Keratinocyte (primary cell): ENCODE results near the gene SIPA1L3. TPM values are rescaled to one million over a fixed set of nuclear protein-coding genes. Genes with fewer than 3 reads are reported as not detected.

Source experiments
- DNase-seq: peaks from one replicate; pipeline ENCODE4 v3.0.0-alpha.2; 2011; ENCODE audit warnings: low read depth, missing footprints, low spot score
- FAIRE-seq: peaks from 2 replicates; lab custom pipeline; 2011; peaks lifted over from hg19 to GRCh38; lab: Jason Lieb, UNC
- H2AFZ ChIP-seq: 2 replicates; pipeline ENCODE4 v1.6.0; 2012; ENCODE audit warnings: low read length, control low read depth, inconsistent platforms; ENCODE audit not compliant: control insufficient read depth
- H3K27ac ChIP-seq: 2 replicates; pipeline ENCODE4 v1.5.1; 2011; ENCODE audit warnings: low read length; ENCODE audit not compliant: control insufficient read depth, insufficient read depth
- H3K27me3 ChIP-seq: 3 replicates; pipeline ENCODE4 v1.6.0; 2011; ENCODE audit warnings: low read length; ENCODE audit not compliant: control insufficient read depth, insufficient read depth; ENCODE audit errors: extremely low read depth
- H3K36me3 ChIP-seq, 2 experiments: 2 replicates in 1 of 2; 3 replicates in 1 of 2; pipeline ENCODE4 v1.5.1; 2011; ENCODE audit warnings: low read length in 2 of 2, mild to moderate bottlenecking in 1 of 2; ENCODE audit not compliant: control insufficient read depth in 2 of 2, insufficient read depth in 2 of 2; ENCODE audit errors: extremely low read depth in 1 of 2
- H3K4me1 ChIP-seq: 3 replicates; pipeline ENCODE4 v1.5.1; 2011; ENCODE audit warnings: low read length; ENCODE audit not compliant: control insufficient read depth, insufficient read depth; ENCODE audit errors: extremely low read depth
- H3K4me2 ChIP-seq: 3 replicates; pipeline ENCODE4 v1.6.0; 2011; ENCODE audit warnings: low read depth, low read length; ENCODE audit not compliant: control insufficient read depth, insufficient read depth; ENCODE audit errors: extremely low read depth
- H3K4me3 ChIP-seq, 3 experiments: fragments of 200-600 bp in 1 of 3; sonication (generic) in 1 of 3; 2 replicates in 2 of 3; 3 replicates in 1 of 3; pipeline ENCODE4 v1.5.1; 2011 to 2016; ENCODE audit warnings: low read length in 3 of 3, mild to moderate bottlenecking in 3 of 3, control low read depth in 2 of 3, inconsistent platforms in 1 of 3, low read depth in 1 of 3, mixed read lengths in 1 of 3, mixed run types in 1 of 3, moderate library complexity in 1 of 3; ENCODE audit not compliant: control insufficient read depth in 2 of 3, insufficient read depth in 2 of 3; ENCODE audit errors: extremely low read depth in 1 of 3
- H3K79me2 ChIP-seq: 2 replicates; pipeline ENCODE4 v1.6.0; 2012; ENCODE audit warnings: low read length; ENCODE audit not compliant: control insufficient read depth, insufficient read depth
- H3K9ac ChIP-seq: 3 replicates; pipeline ENCODE4 v1.6.0; 2011; ENCODE audit warnings: low read length; ENCODE audit not compliant: control insufficient read depth, insufficient read depth; ENCODE audit errors: extremely low read depth
- H3K9me1 ChIP-seq: 3 replicates; pipeline ENCODE4 v1.6.0; 2011; ENCODE audit warnings: low read length; ENCODE audit not compliant: control insufficient read depth, insufficient read depth; ENCODE audit errors: extremely low read depth
- H3K9me3 ChIP-seq: 2 replicates; pipeline ENCODE4 v1.5.1; 2012; ENCODE audit warnings: low read depth, low read length; ENCODE audit not compliant: control insufficient read depth
- H4K20me1 ChIP-seq: 3 replicates; pipeline ENCODE4 v1.6.0; 2011; ENCODE audit warnings: low read length; ENCODE audit not compliant: control insufficient read depth, insufficient read depth; ENCODE audit errors: extremely low read depth
- CTCF ChIP-seq, 3 experiments: IDR thresholded peaks in 1 of 3; conservative IDR thresholded peaks in 1 of 3; optimal IDR thresholded peaks in 1 of 3; 2 replicates in 2 of 3; 3 replicates in 1 of 3; pipeline versions ENCODE3 to v1.5.1; 2011; ENCODE audit warnings: low read length in 3 of 3, mild to moderate bottlenecking in 3 of 3, moderate library complexity in 2 of 3, control low read depth in 1 of 3, inconsistent platforms in 1 of 3; ENCODE audit not compliant: insufficient read depth in 2 of 3; ENCODE audit errors: extremely low read depth in 1 of 3
- EZH2 ChIP-seq: IDR thresholded peaks from one replicate; pipeline ENCODE4 v1.6.1; 2012; ENCODE audit warnings: inconsistent platforms, mild to moderate bottlenecking, low read length, moderate library complexity
- dilution Hi-C: fragments of 300-500 bp; cut with MboI; formaldehyde crosslinking; loops from one replicate; pipeline ENCODE4 v1.7.0; 2020; ENCODE audit warnings: low sequenced_read_pairs; ENCODE audit not compliant: extremely low pct_ligation_motif_present
- polyA plus RNA-seq, 5 experiments: library from polyadenylated mRNA; depleted of rRNA in 3 of 5; stranded (reverse) in 3 of 5; stranded (forward) in 1 of 5; unstranded in 1 of 5; fragments of >200 nt; gene quantifications; 1 replicate in 1 of 5; 2 replicates in 3 of 5; 3 replicates in 1 of 5; pipeline versions ENCODE4 v1.2.1 to v1.2.3, GENCODE V29; 2011 to 2012; ENCODE audit warnings: missing spikeins in 2 of 5, low read depth in 1 of 5, low replicate concordance in 1 of 5

The SIPA1L3 gene
- polyA plus RNA-seq, 1 donor (not counting 4 experiments of a cell fraction or from before 2014, with no cell fraction given) = 8.0 TPM

- TF ChIP-seq EZH2 = no peak
- TF ChIP-seq CTCF (optimal IDR thresholded peaks at IDR 0.05 in 1 of 3, IDR thresholded peaks at IDR 0.05 in 1 of 3, conservative IDR thresholded peaks at IDR 0.05 in 1 of 3; ENCODE audit: extremely low read depth in 1 of 3, insufficient read depth in 2 of 3, low read length in 3 of 3) = no peak
- Histone ChIP-seq H4K20me1 (no peaks in the 10 kb centered on the region), H3K9ac (no peak overlapping the region), H3K36me3 (peaks cover 0 to 3% of the 10 kb centered on the region in 2 experiments), H3K27ac (no peak overlapping the region), H3K4me3 (no peak overlapping the region), H3K27me3 (no peaks in the 10 kb centered on the region), H3K9me3 (no peaks in the 10 kb centered on the region), H3K4me2 (no peak overlapping the region), H3K4me1 (peaks cover 35% of the 10 kb centered on the region), H2AFZ (no peak overlapping the region), H3K9me1 (no peaks in the 10 kb centered on the region), H3K79me2 (peaks cover 21% of the 10 kb centered on the region)
- dilution Hi-C loops = no loop called here
- no peak for FAIRE-seq
- DNase-seq = no peak
These were observed 29.2 kb downstream of the SIPA1L3 start for GRCh38 chr19:37936166-37936565.

GRCh38 chr19:37936886-37937285 is 29.9 kb downstream of the SIPA1L3 start:
- Histone ChIP-seq H3K9me3 (no peaks in the 10 kb centered on the region), H3K27me3 (no peaks in the 10 kb centered on the region), H2AFZ (no peak overlapping the region), H3K79me2 (peaks cover 21% of the 10 kb centered on the region), H3K27ac (no peak overlapping the region), H3K36me3 (peaks cover 0 to 3% of the 10 kb centered on the region in 2 experiments), H3K4me2 (no peak overlapping the region), H4K20me1 (no peaks in the 10 kb centered on the region), H3K4me3 (no peak overlapping the region), H3K4me1 (peaks cover 28% of the 10 kb centered on the region), H3K9me1 (no peaks in the 10 kb centered on the region), H3K9ac (no peak overlapping the region)
- FAIRE-seq = no peak
- no peak for DNase-seq
- dilution Hi-C loops = no loop called here
- TF ChIP-seq EZH2 (no peak), CTCF (optimal IDR thresholded peaks at IDR 0.05 in 1 of 3, IDR thresholded peaks at IDR 0.05 in 1 of 3, conservative IDR thresholded peaks at IDR 0.05 in 1 of 3; ENCODE audit: extremely low read depth in 1 of 3, insufficient read depth in 2 of 3, low read length in 3 of 3) (no peak)
